BE2C (cell line): ENCODE measurements around the gene MS4A1.
"Not testable (repeated sequence)": the region's sequence is repeated elsewhere in the genome, so short reads cannot be mapped to it uniquely, and the experiment has no call there.

Source experiments
- DNase-seq: peaks from one replicate; pipeline ENCODE4 v3.0.0-alpha.2; 2020
- H3K27me3 ChIP-seq: fragments of 250-450 bp; sonication (Bioruptor Pico); 2 replicates; pipeline ENCODE4 v1.5.1; 2020; ENCODE audit warnings: mild to moderate bottlenecking
- H3K36me3 ChIP-seq: fragments of 250-450 bp; sonication (Bioruptor Pico); 2 replicates; pipeline ENCODE4 v1.5.1; 2020; ENCODE audit warnings: mild to moderate bottlenecking
- H3K4me1 ChIP-seq: fragments of 250-450 bp; sonication (Bioruptor Pico); 2 replicates; pipeline ENCODE4 v1.5.1; 2020
- H3K4me3 ChIP-seq: 2 replicates; pipeline ENCODE4 v1.5.1; 2011; ENCODE audit warnings: low read depth, low read length
- H3K9me3 ChIP-seq: fragments of 250-450 bp; sonication (Bioruptor Pico); 2 replicates; pipeline ENCODE4 v1.5.1; 2020
- TF ChIP-seq, protein P1 (sequence below): IDR thresholded peaks from 2 replicates; pipeline ENCODE4 v1.5.1; 2012; ENCODE audit warnings: mild to moderate bottlenecking, low read depth, low read length

Gene MS4A1

DNA sequence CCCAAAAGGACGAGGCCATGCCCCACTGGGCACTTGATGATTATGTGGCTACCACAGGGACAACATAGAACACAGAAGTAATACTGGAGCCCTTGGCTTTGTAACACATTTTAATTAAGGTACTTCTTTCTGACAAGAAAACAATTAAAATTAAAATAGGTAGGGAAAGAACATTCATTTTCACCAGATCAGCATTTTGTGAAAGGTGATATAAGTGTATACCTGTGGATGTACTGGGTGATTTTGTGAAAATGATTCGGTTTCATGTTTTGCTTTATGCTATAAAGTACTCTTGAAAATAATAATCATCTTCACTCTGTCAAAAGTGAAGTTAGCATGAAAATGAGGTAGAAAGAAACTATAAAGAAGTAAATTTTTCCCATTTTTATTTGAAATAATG, 37.8 kb downstream of the MS4A1 start:
- Histone ChIP-seq H3K4me1 (no peaks in the 10 kb centered on the region), H3K9me3 (no peaks in the 10 kb centered on the region), H3K36me3 (no peaks in the 10 kb centered on the region), H3K27me3 (no peaks in the 10 kb centered on the region), H3K4me3 (no peak overlapping the region)
- TF ChIP-seq, protein P1, sequence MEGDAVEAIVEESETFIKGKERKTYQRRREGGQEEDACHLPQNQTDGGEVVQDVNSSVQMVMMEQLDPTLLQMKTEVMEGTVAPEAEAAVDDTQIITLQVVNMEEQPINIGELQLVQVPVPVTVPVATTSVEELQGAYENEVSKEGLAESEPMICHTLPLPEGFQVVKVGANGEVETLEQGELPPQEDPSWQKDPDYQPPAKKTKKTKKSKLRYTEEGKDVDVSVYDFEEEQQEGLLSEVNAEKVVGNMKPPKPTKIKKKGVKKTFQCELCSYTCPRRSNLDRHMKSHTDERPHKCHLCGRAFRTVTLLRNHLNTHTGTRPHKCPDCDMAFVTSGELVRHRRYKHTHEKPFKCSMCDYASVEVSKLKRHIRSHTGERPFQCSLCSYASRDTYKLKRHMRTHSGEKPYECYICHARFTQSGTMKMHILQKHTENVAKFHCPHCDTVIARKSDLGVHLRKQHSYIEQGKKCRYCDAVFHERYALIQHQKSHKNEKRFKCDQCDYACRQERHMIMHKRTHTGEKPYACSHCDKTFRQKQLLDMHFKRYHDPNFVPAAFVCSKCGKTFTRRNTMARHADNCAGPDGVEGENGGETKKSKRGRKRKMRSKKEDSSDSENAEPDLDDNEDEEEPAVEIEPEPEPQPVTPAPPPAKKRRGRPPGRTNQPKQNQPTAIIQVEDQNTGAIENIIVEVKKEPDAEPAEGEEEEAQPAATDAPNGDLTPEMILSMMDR, result no peak
- no peak for DNase-seq

DNA sequence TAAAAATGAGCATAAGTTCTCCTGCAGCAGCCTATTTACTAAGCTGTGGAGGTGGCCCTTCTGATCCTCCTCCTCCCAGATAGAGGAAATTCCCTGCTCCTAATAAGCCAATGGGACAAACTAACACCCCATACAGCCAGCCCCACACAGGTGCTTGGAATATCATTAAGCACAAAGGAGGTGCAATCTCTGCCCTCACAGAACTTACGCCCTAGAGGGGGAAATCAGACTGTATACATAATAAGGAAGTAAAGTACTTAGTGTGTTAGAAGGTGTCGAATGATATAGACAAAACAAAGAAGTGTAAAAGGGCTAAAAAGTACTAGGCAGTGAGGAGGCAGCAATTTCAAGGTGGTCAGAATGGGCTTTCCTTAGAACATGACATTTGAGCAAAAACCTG, 42.8 kb downstream of the MS4A1 start:
- no peaks in the 10 kb centered on the region for H3K36me3 ChIP-seq

DNA sequence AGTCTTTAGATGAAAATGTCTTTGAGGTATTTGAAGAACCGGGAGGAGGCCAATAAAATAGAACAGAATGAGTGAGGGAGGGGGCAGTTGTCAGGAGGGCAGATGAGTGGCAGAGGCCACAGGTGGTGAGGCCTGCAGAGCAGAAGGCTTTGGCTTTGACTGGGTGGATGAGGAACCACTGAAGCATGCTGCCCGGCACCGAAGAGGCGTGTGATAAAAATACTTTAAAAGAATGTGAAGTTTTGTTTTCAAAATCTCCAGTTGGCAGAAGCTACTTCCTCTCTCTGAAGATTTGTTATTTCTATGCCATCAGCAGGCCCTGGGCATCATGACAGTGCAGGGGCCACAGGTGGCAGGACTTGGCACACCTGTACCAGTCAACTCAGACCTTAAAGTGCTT, 43.2 kb downstream of the MS4A1 start:
- H3K4me3 ChIP-seq, result no peak overlapping the region

More for the DNA sequence above, 42.8 kb downstream of the MS4A1 start:
- TF ChIP-seq, protein P1, result no peak
- no peak for DNase-seq
- Histone ChIP-seq H3K4me3 (no peak overlapping the region), H3K27me3 (no peaks in the 10 kb centered on the region), H3K4me1 (no peaks in the 10 kb centered on the region), H3K9me3 (no peaks in the 10 kb centered on the region)

DNA sequence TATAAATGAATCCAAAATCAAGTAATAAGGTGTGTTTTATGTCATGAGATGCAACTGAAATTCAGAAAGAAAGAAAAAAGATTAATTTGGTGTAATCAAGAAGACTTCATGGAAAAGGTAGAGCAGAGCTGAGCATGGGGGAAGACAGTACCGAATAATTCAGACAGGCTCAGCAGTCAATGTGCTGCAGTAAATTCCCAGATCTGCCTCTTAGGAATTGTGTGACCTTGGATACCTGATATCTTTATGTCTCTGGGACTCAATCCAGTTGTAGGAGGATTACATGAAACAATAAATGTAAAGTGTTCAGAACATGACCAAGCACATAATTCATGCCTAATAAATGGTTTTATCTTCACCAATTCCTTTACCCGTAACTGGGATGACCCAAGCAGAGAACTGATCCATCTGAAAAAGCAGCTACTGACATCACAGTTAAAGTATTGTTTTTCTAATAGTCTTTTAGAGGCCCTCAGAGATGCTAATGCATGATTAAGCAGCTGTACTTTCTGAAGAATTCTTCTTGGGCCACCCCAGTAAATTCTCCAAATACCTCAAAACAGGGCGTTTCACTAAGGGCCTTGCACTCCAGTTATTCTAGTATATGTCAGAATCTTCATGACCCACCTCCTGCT, 44.7 kb downstream of the MS4A1 start:
- Histone ChIP-seq H3K4me1 (no peaks in the 10 kb centered on the region), H3K36me3 (no peaks in the 10 kb centered on the region), H3K4me3 (no peak overlapping the region), H3K27me3 (no peaks in the 10 kb centered on the region), H3K9me3 (no peaks in the 10 kb centered on the region)
- no peak for DNase-seq
- TF ChIP-seq, protein P1, result no peak

More for the DNA sequence above, 43.2 kb downstream of the MS4A1 start:
- TF ChIP-seq, protein P1, result no peak
- Histone ChIP-seq H3K4me1 (no peaks in the 10 kb centered on the region), H3K27me3 (no peaks in the 10 kb centered on the region), H3K9me3 (no peaks in the 10 kb centered on the region), H3K36me3 (no peaks in the 10 kb centered on the region)
- DNase-seq, result no peak

DNA sequence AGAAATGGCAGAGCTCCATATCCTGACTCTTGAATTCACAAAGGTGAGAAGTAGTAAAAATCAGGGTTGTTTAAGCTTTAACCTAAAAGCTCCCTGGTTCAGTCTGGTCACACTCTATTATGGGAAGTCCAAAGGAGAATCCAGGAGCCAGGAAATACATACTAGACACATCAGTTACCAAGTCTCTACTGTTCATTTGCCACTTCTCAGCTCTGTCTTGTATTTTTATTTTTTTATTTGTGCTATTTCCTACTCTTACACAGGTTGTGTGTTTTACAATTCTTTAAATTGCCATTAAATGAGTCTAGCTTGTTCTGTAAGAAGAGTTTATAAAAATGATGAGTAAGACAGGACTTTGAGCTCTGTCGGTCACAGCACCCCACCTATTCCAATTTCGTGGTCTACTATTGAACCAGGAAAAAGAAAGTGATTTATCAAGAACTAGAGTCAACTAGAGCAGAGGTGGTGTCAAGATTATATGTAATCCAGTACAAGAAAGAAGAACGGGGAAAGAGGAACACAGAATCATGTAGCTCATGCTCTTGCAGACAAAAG, 46.7 kb downstream of the MS4A1 start:
- H3K4me1 ChIP-seq, result no peaks in the 10 kb centered on the region
- no peaks in the 10 kb centered on the region for H3K9me3 ChIP-seq
- no peaks in the 10 kb centered on the region for H3K36me3 ChIP-seq
- TF ChIP-seq, protein P1, result no peak
- H3K27me3 ChIP-seq, result no peaks in the 10 kb centered on the region
- no peak overlapping the region for H3K4me3 ChIP-seq
- no peak for DNase-seq

DNA sequence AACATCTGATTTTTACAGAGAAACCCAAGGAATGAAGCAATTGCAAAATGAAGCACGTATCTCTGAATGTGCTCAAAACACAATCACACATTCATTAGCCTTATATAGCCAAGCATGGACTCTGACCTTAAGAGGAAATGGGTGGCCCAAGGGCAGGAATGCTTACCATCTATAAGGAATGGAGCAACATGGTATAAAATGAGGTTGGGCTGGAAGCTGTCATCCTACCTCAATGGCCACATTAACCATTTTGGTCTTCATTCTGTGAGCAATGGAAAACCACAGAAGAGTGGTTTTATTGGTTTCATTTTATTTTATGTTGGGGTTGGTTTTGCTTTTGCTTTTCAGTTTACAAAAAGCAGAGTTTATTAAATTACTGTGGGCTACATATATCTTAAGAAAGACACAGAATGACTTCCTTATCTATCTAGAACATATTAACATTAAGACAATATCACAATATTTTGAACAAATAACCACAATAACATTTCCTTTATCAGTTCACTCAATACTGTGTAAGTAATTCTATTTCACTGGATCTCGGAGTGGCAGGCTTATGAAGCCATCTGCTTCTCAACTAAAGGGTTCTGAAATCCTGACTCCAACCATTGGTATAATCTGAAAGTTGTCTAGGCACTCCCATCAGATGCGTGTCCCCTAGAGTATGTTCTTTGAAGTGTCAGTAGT, 48.7 kb downstream of the MS4A1 start:
- H3K27me3 ChIP-seq, result no peaks in the 10 kb centered on the region
- H3K36me3 ChIP-seq, result no peaks in the 10 kb centered on the region
- H3K4me3 ChIP-seq, result no peak overlapping the region
- H3K4me1 ChIP-seq, result no peaks in the 10 kb centered on the region
- DNase-seq, result no peak
- TF ChIP-seq, protein P1, result no peak
- H3K9me3 ChIP-seq, result no peaks in the 10 kb centered on the region

DNA sequence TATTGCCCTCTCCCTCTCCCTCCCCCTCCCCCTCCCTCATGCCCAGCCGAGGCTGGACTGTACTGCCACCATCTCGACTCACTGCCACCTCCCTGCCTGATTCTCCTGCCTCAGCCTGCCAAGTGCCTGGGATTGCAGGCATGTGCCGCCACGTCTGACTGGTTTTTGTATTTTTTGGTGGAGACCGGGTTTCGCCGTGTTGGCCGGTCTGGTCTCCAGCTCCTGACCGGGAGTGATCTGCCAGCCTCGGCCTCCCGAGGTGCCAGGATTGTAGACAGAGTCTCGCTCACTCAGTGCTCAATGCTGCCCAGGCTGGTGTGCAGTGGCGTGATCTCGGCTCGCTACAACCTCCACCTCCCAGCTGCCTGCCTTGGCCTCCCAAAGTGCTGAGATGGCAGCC, 54.0 kb downstream of the MS4A1 start:
- H3K27me3 ChIP-seq, H3K36me3 ChIP-seq, DNase-seq, H3K4me1 ChIP-seq, H3K9me3 ChIP-seq, H3K4me3 ChIP-seq: not testable (repeated sequence)

DNA sequence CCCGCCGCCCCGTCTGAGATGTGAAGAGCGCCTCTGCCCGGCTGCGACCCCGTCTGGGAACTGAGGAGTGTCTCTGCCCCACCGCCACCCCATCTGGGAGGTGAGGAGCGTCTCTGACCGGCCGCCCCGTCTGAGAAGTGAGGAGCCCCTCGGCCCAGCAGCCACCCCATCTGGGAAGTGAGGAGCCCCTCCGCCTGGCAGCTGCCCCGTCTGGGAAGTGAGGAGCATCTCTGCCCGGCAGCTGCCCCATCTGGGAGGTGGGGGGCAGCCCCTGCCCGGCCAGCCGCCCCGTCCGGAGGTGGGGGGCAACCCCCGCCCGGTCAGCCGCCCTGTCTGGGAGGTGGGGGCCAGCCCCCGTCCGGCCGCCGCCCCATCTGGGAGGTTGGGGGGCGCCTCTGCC, 54.6 kb downstream of the MS4A1 start:
- not testable (repeated sequence) for H3K4me3 ChIP-seq, DNase-seq, H3K9me3 ChIP-seq

More for the DNA sequence above, 54.6 kb downstream of the MS4A1 start:
- not testable (repeated sequence) for H3K27me3 ChIP-seq, H3K4me1 ChIP-seq, H3K36me3 ChIP-seq
